ENCODE results near the gene CKMT2. TPM values are rescaled to one million over a fixed set of nuclear protein-coding genes. Genes with fewer than 3 reads are reported as not detected.

CKMT2 gene
- total RNA-seq, 1 experiment from 2014 or later = 1.8 TPM

DNA sequence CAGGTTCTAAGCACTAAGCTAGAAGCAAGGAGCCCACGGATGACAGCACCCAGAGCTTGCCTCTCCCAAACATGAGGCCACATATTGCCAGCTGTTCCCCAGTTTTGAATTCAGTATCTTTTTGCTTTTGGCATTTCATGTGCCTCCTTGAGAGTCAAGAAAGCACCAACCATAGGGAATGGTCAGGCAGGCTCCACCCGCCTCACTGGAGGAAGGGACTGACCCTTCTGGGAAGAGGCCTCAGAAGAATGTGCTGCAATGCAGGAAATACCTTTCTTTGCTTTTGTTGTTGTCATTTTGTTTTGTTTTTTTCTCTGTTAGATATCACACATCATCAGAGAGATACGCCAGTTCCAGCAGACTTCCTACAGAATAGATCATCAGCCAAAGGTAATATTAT is 13.7 kb upstream of the CKMT2 start:
- no peak overlapping the region for H3K4me3 Mint-ChIP-seq
- H3K27ac Mint-ChIP-seq = no peak overlapping the region
- POLR2A ChIA-PET = interaction anchor here (0.7 to 0.8 kb wide), 2 partner anchors 13 to 112 kb away, joined by 3 to 9 read pairs; no protein-coding TSS in a partner anchor
- no peak for DNase-seq (ENCODE audit: low spot score)
- CTCF ChIA-PET = interaction anchor here (0.7 kb wide), 1 partner anchor 9 kb away, joined by 4 read pairs; no protein-coding TSS in a partner anchor
- H3K27me3 Mint-ChIP-seq (ENCODE audit: low read depth) = no peaks in the 10 kb centered on the region
- no peak for ATAC-seq
- no peaks in the 10 kb centered on the region for H3K9me3 Mint-ChIP-seq
- no peak for TF ChIP-seq FOXK1 (CRISPR knock-in tag; IDR thresholded peaks at IDR 0.05)
- TF ChIP-seq, protein P1, sequence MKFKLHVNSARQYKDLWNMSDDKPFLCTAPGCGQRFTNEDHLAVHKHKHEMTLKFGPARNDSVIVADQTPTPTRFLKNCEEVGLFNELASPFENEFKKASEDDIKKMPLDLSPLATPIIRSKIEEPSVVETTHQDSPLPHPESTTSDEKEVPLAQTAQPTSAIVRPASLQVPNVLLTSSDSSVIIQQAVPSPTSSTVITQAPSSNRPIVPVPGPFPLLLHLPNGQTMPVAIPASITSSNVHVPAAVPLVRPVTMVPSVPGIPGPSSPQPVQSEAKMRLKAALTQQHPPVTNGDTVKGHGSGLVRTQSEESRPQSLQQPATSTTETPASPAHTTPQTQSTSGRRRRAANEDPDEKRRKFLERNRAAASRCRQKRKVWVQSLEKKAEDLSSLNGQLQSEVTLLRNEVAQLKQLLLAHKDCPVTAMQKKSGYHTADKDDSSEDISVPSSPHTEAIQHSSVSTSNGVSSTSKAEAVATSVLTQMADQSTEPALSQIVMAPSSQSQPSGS (CRISPR knock-in tag; IDR thresholded peaks at IDR 0.05; ENCODE audit: borderline replicate concordance, low read depth) = no peak
- TF ChIP-seq OVOL2 (CRISPR knock-in tag; IDR thresholded peaks at IDR 0.05; ENCODE audit: borderline replicate concordance) = no peak
- no peak for TF ChIP-seq ATF6 (CRISPR knock-in tag; IDR thresholded peaks at IDR 0.05)
- no peak for TF ChIP-seq SMAD4 (CRISPR knock-in tag; IDR thresholded peaks at IDR 0.05)
- TF ChIP-seq ZNF416 (CRISPR knock-in tag; IDR thresholded peaks at IDR 0.05) = no peak
- TF ChIP-seq ESRRA (CRISPR knock-in tag; IDR thresholded peaks at IDR 0.05; ENCODE audit: borderline replicate concordance) = no peak
- no peak for TF ChIP-seq ERG (CRISPR knock-in tag; IDR thresholded peaks at IDR 0.05)
- TF ChIP-seq SMAD3 (CRISPR knock-in tag; IDR thresholded peaks at IDR 0.05; ENCODE audit: borderline replicate concordance) = no peak
- TF ChIP-seq PREB (CRISPR knock-in tag; IDR thresholded peaks at IDR 0.05; ENCODE audit: borderline replicate concordance) = no peak
- H3K36me3 Mint-ChIP-seq = no peaks in the 10 kb centered on the region
- H3K4me1 Mint-ChIP-seq = peaks cover 3% of the 10 kb centered on the region; the same call in 1 of the 2 replicates

GRCh38 chr5:81222285-81222684 is 10.8 kb upstream of the CKMT2 start:
- ATAC-seq = no peak
- H3K27me3 Mint-ChIP-seq (ENCODE audit: low read depth) = no peaks in the 10 kb centered on the region
- no peaks in the 10 kb centered on the region for H3K36me3 Mint-ChIP-seq
- H3K27ac Mint-ChIP-seq = no peak overlapping the region
- TF ChIP-seq SP1 (CRISPR knock-in tag; conservative IDR thresholded peaks at IDR 0.05) (no peak), ESRRA (CRISPR knock-in tag; IDR thresholded peaks at IDR 0.05; ENCODE audit: borderline replicate concordance) (no peak), ATF1 (CRISPR knock-in tag; IDR thresholded peaks at IDR 0.05) (no peak), FOXK1 (CRISPR knock-in tag; IDR thresholded peaks at IDR 0.05) (no peak), ZNF425 (CRISPR knock-in tag; conservative IDR thresholded peaks at IDR 0.05) (no peak), E2F5 (CRISPR knock-in tag; IDR thresholded peaks at IDR 0.05) (no peak), NFYB (CRISPR knock-in tag; conservative IDR thresholded peaks at IDR 0.05; ENCODE audit: low read depth) (no peak), FOXJ3 (CRISPR knock-in tag; IDR thresholded peaks at IDR 0.05; ENCODE audit: borderline replicate concordance) (no peak), TCF7 (CRISPR knock-in tag; IDR thresholded peaks at IDR 0.05; ENCODE audit: low read depth) (no peak), NR3C1 (CRISPR knock-in tag; conservative IDR thresholded peaks at IDR 0.05; ENCODE audit: low read depth) (no peak), JUN (CRISPR knock-in tag; IDR thresholded peaks at IDR 0.05) (no peak), ZNF121 (CRISPR knock-in tag; IDR thresholded peaks at IDR 0.05) (no peak), MYBL2 (CRISPR knock-in tag; IDR thresholded peaks at IDR 0.05) (no peak), OVOL2 (CRISPR knock-in tag; IDR thresholded peaks at IDR 0.05; ENCODE audit: borderline replicate concordance) (no peak)
- TF ChIP-seq, protein P2, sequence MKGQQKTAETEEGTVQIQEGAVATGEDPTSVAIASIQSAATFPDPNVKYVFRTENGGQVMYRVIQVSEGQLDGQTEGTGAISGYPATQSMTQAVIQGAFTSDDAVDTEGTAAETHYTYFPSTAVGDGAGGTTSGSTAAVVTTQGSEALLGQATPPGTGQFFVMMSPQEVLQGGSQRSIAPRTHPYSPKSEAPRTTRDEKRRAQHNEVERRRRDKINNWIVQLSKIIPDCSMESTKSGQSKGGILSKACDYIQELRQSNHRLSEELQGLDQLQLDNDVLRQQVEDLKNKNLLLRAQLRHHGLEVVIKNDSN (CRISPR knock-in tag; IDR thresholded peaks at IDR 0.05) = no peak
- POLR2A ChIA-PET = no interaction called here
- no peaks in the 10 kb centered on the region for H3K9me3 Mint-ChIP-seq
- CTCF ChIA-PET = no interaction called here
- no peak overlapping the region for H3K4me3 Mint-ChIP-seq
- H3K4me1 Mint-ChIP-seq = peaks cover 3% of the 10 kb centered on the region; the same call in 1 of the 2 replicates
- DNase-seq (ENCODE audit: low spot score) = no peak

Measured in WTC11 (cell line).